A673 (cell line): ENCODE results near the gene C15orf61. TPM values are rescaled to one million over a fixed set of nuclear protein-coding genes. Genes with fewer than 3 reads are reported as not detected.
A peak's percentile ranks its signal among the peaks of the same experiment; 100 is the strongest.

Source experiments
- BruUV-seq: library from RNA; stranded (reverse); fragments of 400-500 nt; replicated peaks from 2 replicates; lab custom pipeline; 2021; lab: Mats Ljungman, UMichigan
- CTCF ChIA-PET: fragments of 300-600 bp; sonication (Branson Sonifier 250); formaldehyde crosslinking; loops from one replicate; lab custom pipeline; 2022; ENCODE audit warnings: antibody characterized with exemption; lab: Charles Lee
- POLR2A ChIA-PET: fragments of 300-600 bp; sonication (Branson Sonifier 250); formaldehyde crosslinking; loops from one replicate; lab custom pipeline; 2022; ENCODE audit warnings: antibody characterized with exemption; ENCODE audit not compliant: low non-redundant PET; lab: Charles Lee
- DNase-seq: peaks from one replicate; pipeline ENCODE4 v3.0.0-alpha.2; 2015; ENCODE audit warnings: low spot score
- H3K27ac ChIP-seq: fragments of 200-600 bp; sonication (generic); 2 replicates; pipeline ENCODE4 v1.5.1; 2016; ENCODE audit warnings: mixed run types, low read depth, mild to moderate bottlenecking, mixed read lengths, antibody characterized with exemption, low read length; ENCODE audit not compliant: poor library complexity, severe bottlenecking
- H3K27me3 ChIP-seq: fragments of 200-600 bp; sonication (generic); replicated peaks from 2 replicates; pipeline ENCODE4 v1.6.1; 2017; ENCODE audit warnings: mixed run types, low read depth, mild to moderate bottlenecking, mixed read lengths, antibody characterized with exemption, low read length; ENCODE audit not compliant: insufficient read depth, poor library complexity
- H3K36me3 ChIP-seq: fragments of 200-600 bp; sonication (generic); 2 replicates; pipeline ENCODE4 v1.6.1; 2016; ENCODE audit warnings: mixed run types, mild to moderate bottlenecking, mixed read lengths, antibody characterized with exemption, low read length; ENCODE audit not compliant: insufficient read depth, poor library complexity, severe bottlenecking
- H3K4me1 ChIP-seq: fragments of 200-600 bp; sonication (generic); 2 replicates; pipeline ENCODE4 v1.6.1; 2017; ENCODE audit warnings: mixed run types, mild to moderate bottlenecking, mixed read lengths, antibody characterized with exemption, low read length; ENCODE audit not compliant: insufficient read depth, poor library complexity, severe bottlenecking
- H3K4me3 ChIP-seq: fragments of 200-600 bp; sonication (generic); 2 replicates; pipeline ENCODE4 v1.5.1; 2016; ENCODE audit warnings: low read depth, mixed run types, mild to moderate bottlenecking, mixed read lengths, low read length; ENCODE audit not compliant: poor library complexity, severe bottlenecking
- H3K9me3 ChIP-seq: fragments of 200-600 bp; sonication (generic); 2 replicates; pipeline ENCODE4 v1.6.1; 2016; ENCODE audit warnings: mixed run types, low read depth, mild to moderate bottlenecking, mixed read lengths, antibody characterized with exemption, low read length; ENCODE audit not compliant: poor library complexity, severe bottlenecking
- EZH2 ChIP-seq: fragments of 200-600 bp; sonication (generic); IDR thresholded peaks from 2 replicates; pipeline ENCODE4 v1.6.1; 2017; ENCODE audit warnings: borderline replicate concordance, low read depth, mild to moderate bottlenecking, mixed read lengths, antibody characterized with exemption, low read length; ENCODE audit not compliant: poor library complexity, severe bottlenecking
- intact Hi-C: fragments of 100-400 bp; cut with micrococcal nuclease; formaldehyde crosslinking; loops from one replicate; pipeline ENCODE4 v1.10.0; 2022; ENCODE audit not compliant: unreplicated experiment
- total RNA-seq: library from RNA; stranded (reverse); gene quantifications from 2 replicates; pipeline ENCODE4 v1.2.3, GENCODE V29; 2021
- TF ChIP-seq, protein P1 (sequence below): fragments of 300-800, 200-600 bp; sonication (generic); conservative IDR thresholded peaks from 2 replicates; pipeline ENCODE4 v1.5.1; 2017; ENCODE audit warnings: low read depth, mild to moderate bottlenecking, antibody characterized with exemption, low read length, moderate library complexity, mixed read lengths

C15orf61 gene
- total RNA-seq, 1 experiment from 2014 or later = 6.3 TPM

- Histone ChIP-seq H3K27me3 (no peaks in the 10 kb centered on the region), H3K27ac (peak overlapping the region; percentile 64), H3K9me3 (peaks cover 6% of the 10 kb centered on the region), H3K4me3 (no peak overlapping the region), H3K4me1 (peaks cover 26% of the 10 kb centered on the region), H3K36me3 (peaks cover 19% of the 10 kb centered on the region)
- intact Hi-C loops = no loop called here
- BruUV-seq = no TSS peak
- ChIA-PET CTCF (no interaction called here), POLR2A (no interaction called here)
- peak; percentile 81 for DNase-seq
- no peak for TF ChIP-seq EZH2
These were observed 36.1 kb downstream of the C15orf61 start for GRCh38 chr15:67556976-67557570.

DNA sequence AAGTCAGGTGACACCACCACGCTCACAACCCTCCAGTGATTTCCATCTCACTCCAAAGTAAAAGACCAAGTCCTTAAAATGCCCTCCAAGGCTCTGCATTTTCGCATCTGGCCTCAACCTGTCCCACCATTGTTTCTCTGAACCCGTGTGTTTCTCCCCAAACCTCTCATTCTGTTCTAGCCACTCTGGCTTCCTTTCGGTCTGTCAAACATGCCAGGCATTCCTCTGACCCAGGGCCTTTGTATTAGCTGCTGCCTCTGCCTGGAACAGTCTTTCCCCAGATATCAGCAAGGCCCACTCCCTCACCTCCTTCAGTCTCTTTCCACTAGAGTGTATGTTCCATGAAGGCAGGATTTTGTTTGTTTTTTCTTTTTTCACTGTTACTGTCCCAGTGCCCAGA lies 37.6 kb downstream of the C15orf61 start:
- Histone ChIP-seq H3K27ac (no peak overlapping the region), H3K9me3 (peaks cover 6% of the 10 kb centered on the region), H3K4me1 (peaks cover 40% of the 10 kb centered on the region), H3K36me3 (peaks cover 19% of the 10 kb centered on the region), H3K4me3 (no peak overlapping the region), H3K27me3 (no peaks in the 10 kb centered on the region)
- TF ChIP-seq, protein P1, sequence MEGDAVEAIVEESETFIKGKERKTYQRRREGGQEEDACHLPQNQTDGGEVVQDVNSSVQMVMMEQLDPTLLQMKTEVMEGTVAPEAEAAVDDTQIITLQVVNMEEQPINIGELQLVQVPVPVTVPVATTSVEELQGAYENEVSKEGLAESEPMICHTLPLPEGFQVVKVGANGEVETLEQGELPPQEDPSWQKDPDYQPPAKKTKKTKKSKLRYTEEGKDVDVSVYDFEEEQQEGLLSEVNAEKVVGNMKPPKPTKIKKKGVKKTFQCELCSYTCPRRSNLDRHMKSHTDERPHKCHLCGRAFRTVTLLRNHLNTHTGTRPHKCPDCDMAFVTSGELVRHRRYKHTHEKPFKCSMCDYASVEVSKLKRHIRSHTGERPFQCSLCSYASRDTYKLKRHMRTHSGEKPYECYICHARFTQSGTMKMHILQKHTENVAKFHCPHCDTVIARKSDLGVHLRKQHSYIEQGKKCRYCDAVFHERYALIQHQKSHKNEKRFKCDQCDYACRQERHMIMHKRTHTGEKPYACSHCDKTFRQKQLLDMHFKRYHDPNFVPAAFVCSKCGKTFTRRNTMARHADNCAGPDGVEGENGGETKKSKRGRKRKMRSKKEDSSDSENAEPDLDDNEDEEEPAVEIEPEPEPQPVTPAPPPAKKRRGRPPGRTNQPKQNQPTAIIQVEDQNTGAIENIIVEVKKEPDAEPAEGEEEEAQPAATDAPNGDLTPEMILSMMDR = no peak
- no peak for TF ChIP-seq EZH2
- POLR2A ChIA-PET = no interaction called here
- CTCF ChIA-PET = no interaction called here
- intact Hi-C loops = no loop called here
- no TSS peak for BruUV-seq
- DNase-seq = no peak

GRCh38 chr15:67559158-67559557 lies 38.2 kb downstream of the C15orf61 start:
- H3K36me3 ChIP-seq = peaks cover 19% of the 10 kb centered on the region
- no TSS peak for BruUV-seq
- CTCF ChIA-PET = no interaction called here
- no peak overlapping the region for H3K4me3 ChIP-seq
- H3K27me3 ChIP-seq = no peaks in the 10 kb centered on the region
- H3K27ac ChIP-seq = no peak overlapping the region
- TF ChIP-seq, protein P1 = no peak
- TF ChIP-seq EZH2 = no peak
- POLR2A ChIA-PET = no interaction called here
- peaks cover 46% of the 10 kb centered on the region for H3K4me1 ChIP-seq
- intact Hi-C loops = no loop called here
- peaks cover 6% of the 10 kb centered on the region for H3K9me3 ChIP-seq
- DNase-seq = no peak

GRCh38 chr15:67559576-67559975 lies 38.6 kb downstream of the C15orf61 start:
- Histone ChIP-seq H3K27ac (no peak overlapping the region), H3K4me3 (no peak overlapping the region), H3K9me3 (peaks cover 6% of the 10 kb centered on the region), H3K4me1 (peaks cover 48% of the 10 kb centered on the region), H3K27me3 (no peaks in the 10 kb centered on the region), H3K36me3 (peaks cover 19% of the 10 kb centered on the region)
- intact Hi-C loops = no loop called here
- DNase-seq = no peak
- POLR2A ChIA-PET = no interaction called here
- no TSS peak for BruUV-seq
- CTCF ChIA-PET = no interaction called here
- TF ChIP-seq, protein P1 = no peak
- no peak for TF ChIP-seq EZH2
